Measurements from ENCODE around the gene TRABD. TPM values are rescaled to one million over a fixed set of nuclear protein-coding genes. Genes with fewer than 3 reads are reported as not detected.

The TRABD gene
- total RNA-seq, 1 donor from 2014 or later: 21.0 TPM

GRCh38 chr22:50150161-50151129 is 35.3 kb upstream of the TRABD start:
- DNase-seq: no peak

GRCh38 chr22:50151571-50152537 is 33.9 kb upstream of the TRABD start:
- no peak for TF ChIP-seq CTCF (IDR thresholded peaks at IDR 0.05; ENCODE audit: borderline replicate concordance)
- Histone ChIP-seq H3K27ac (replicated peaks) (no peak overlapping the region), H3K4me1 (no peaks in the 10 kb centered on the region), H3K27me3 (ENCODE audit: low read depth) (peaks cover 13% of the 10 kb centered on the region), H3K9me3 (replicated peaks) (no peaks in the 10 kb centered on the region), H3K36me3 (no peaks in the 10 kb centered on the region), H3K4me3 (no peak overlapping the region)
- intact Hi-C loops (cut with micrococcal nuclease): loop anchor here (10.0 kb wide), 1 partner anchor 53 kb away; the partner anchor contains the start of gene SELENOO
- DNase-seq: no peak

More at GRCh38 chr22:50150161-50151129, 35.3 kb upstream of the TRABD start:
- Histone ChIP-seq H3K4me3 (no peak overlapping the region), H3K9me3 (replicated peaks) (no peaks in the 10 kb centered on the region), H3K27me3 (ENCODE audit: low read depth) (peaks cover 25% of the 10 kb centered on the region), H3K27ac (replicated peaks) (no peak overlapping the region), H3K4me1 (no peaks in the 10 kb centered on the region), H3K36me3 (no peaks in the 10 kb centered on the region)
- intact Hi-C loops (cut with micrococcal nuclease): loop anchor here (10.0 kb wide), 1 partner anchor 54 kb away; the partner anchor contains the start of gene SELENOO
- no peak for TF ChIP-seq CTCF (IDR thresholded peaks at IDR 0.05; ENCODE audit: borderline replicate concordance)

- Histone ChIP-seq H3K27me3 (ENCODE audit: low read depth) (peaks cover 19% of the 10 kb centered on the region), H3K4me3 (no peak overlapping the region), H3K9me3 (replicated peaks) (no peaks in the 10 kb centered on the region), H3K36me3 (no peaks in the 10 kb centered on the region), H3K4me1 (no peaks in the 10 kb centered on the region), H3K27ac (replicated peaks) (no peak overlapping the region)
- intact Hi-C loops (cut with micrococcal nuclease): loop anchor here (10.0 kb wide), 1 partner anchor 52 kb away; the partner anchor contains the start of gene SELENOO
- DNase-seq: no peak
- TF ChIP-seq CTCF (IDR thresholded peaks at IDR 0.05; ENCODE audit: borderline replicate concordance): no peak
Observed at GRCh38 chr22:50153056-50153755, 32.5 kb upstream of the TRABD start.

GRCh38 chr22:50153756-50154140 is 32.0 kb upstream of the TRABD start:
- no peak for DNase-seq
- intact Hi-C loops (cut with micrococcal nuclease): loop anchor here (10.0 kb wide), 1 partner anchor 51 kb away; the partner anchor contains the start of gene SELENOO
- Histone ChIP-seq H3K4me3 (no peak overlapping the region), H3K27ac (replicated peaks) (no peak overlapping the region), H3K36me3 (no peaks in the 10 kb centered on the region), H3K27me3 (ENCODE audit: low read depth) (peaks cover 24% of the 10 kb centered on the region), H3K9me3 (replicated peaks) (no peaks in the 10 kb centered on the region), H3K4me1 (no peaks in the 10 kb centered on the region)
- no peak for TF ChIP-seq CTCF (IDR thresholded peaks at IDR 0.05; ENCODE audit: borderline replicate concordance)
